Colonic mucosa (tissue), 4 donors: Measurements from ENCODE around the gene TANC1. TPM values are rescaled to one million over a fixed set of nuclear protein-coding genes. Genes with fewer than 3 reads are reported as not detected.

Experiments used
- DNase-seq: peaks from one replicate; pipeline ENCODE4 v3.0.0-alpha.2; 2020
- H3K27ac ChIP-seq: fragments of 200-600 bp; one replicate; pipeline ENCODE4 v1.8.0; 2021
- H3K27me3 ChIP-seq: fragments of 200-600 bp; one replicate; pipeline ENCODE4 v1.8.0; 2021
- H3K36me3 ChIP-seq: fragments of 200-600 bp; one replicate; pipeline ENCODE4 v1.8.0; 2021
- H3K4me1 ChIP-seq: fragments of 200-600 bp; one replicate; pipeline ENCODE4 v1.8.0; 2021; ENCODE audit warnings: mild to moderate bottlenecking
- H3K4me3 ChIP-seq: fragments of 200-600 bp; one replicate; pipeline ENCODE4 v1.8.0; 2021
- H3K9ac ChIP-seq, 2 donors: one replicate each; pipeline ENCODE4 v1.7.0; 2013; ENCODE audit warnings: control low read depth in 2 of 2, low read depth in 2 of 2, low read length in 2 of 2
- H3K9me3 ChIP-seq: fragments of 200-600 bp; one replicate; pipeline ENCODE4 v1.8.0; 2021
- CTCF ChIP-seq: fragments of 200-600 bp; IDR thresholded peaks from one replicate; pipeline ENCODE4 v1.8.0; 2022; ENCODE audit warnings: antibody characterized with exemption, mild to moderate bottlenecking
- intact Hi-C: fragments of 100-400 bp; cut with DNase I; formaldehyde crosslinking; loops from one replicate; pipeline ENCODE4 v1.14.1; 2022
- total RNA-seq, 2 donors: library from RNA; stranded (reverse); fragmentation: NEBNext Ultra II Directional in 1 of 2; extraction: Animal tissue kit (Norgen Biotek cat#: 25700) in 1 of 2; gene quantifications; one replicate each; pipeline ENCODE4 v1.2.1, GENCODE V29; 2021
- donor health status: healthy.
- donor health status: DM: no; HTN: no; CAD: no.
- donor health status: DM: no; HTN: no; CAD: no.

Gene TANC1
- total RNA-seq, 2 donors from 2014 or later: 28.3 to 32.7 TPM

DNA sequence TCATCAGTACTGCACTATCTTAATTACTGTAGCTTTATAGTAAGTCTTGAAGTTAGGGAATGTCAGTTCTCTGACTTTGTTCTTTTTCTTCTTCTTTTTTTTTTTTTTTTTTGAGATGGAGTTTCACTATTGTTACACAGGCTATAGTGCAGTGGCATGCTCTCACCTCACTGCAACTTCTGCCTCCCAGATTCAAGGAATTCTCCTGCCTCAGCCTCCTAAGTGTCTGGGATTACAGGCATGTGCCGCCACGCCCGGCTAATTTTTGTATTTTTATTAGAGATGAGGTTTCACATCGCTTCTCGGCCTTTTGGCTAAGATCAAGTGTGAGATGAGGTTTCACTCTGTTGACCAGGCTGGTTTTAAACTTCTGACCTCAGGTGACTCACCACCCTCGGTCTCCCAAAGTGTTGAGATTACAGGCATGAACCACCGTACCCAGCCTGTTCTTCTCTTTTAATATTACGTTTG lies 41.9 kb upstream of the TANC1 start:
- no peak overlapping the region for H3K9ac ChIP-seq
- H3K27me3 ChIP-seq: no peaks in the 10 kb centered on the region
- no peaks in the 10 kb centered on the region for H3K4me1 ChIP-seq
- H3K4me3 ChIP-seq: no peak overlapping the region
- H3K27ac ChIP-seq: no peak overlapping the region
- DNase-seq: no peak
- TF ChIP-seq CTCF: no peak
- H3K9me3 ChIP-seq: no peaks in the 10 kb centered on the region
- intact Hi-C loops: no loop called here
- no peaks in the 10 kb centered on the region for H3K36me3 ChIP-seq

DNA sequence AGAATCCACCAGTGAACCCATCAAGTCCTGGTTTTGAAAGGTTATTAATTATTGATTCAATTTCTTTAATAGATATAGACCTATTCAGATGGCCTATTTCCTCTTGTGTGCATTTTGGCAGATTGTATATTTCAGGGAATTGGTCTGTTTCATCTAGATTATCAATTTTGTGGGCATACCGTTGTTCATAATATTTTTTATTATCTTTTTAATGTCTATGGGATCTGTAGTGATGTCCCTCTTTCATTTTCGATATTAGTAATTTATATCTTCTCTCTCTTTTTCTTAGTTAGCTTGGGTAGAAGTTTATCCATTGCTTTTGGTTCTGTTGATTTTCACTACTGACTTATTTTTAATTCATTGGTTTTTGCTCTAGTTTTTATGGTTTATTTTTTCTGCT lies 39.9 kb upstream of the TANC1 start:
- Histone ChIP-seq H3K36me3 (no peaks in the 10 kb centered on the region), H3K4me3 (no peak overlapping the region), H3K4me1 (no peaks in the 10 kb centered on the region), H3K27me3 (no peaks in the 10 kb centered on the region), H3K27ac (no peak overlapping the region), H3K9ac (no peak overlapping the region), H3K9me3 (no peaks in the 10 kb centered on the region)
- intact Hi-C loops: no loop called here
- no peak for TF ChIP-seq CTCF
- no peak for DNase-seq

- Histone ChIP-seq H3K9ac (no peak overlapping the region), H3K4me1 (no peaks in the 10 kb centered on the region), H3K4me3 (no peak overlapping the region), H3K9me3 (no peaks in the 10 kb centered on the region), H3K27ac (no peak overlapping the region), H3K27me3 (no peaks in the 10 kb centered on the region), H3K36me3 (no peaks in the 10 kb centered on the region)
- no peak for TF ChIP-seq CTCF
- DNase-seq: peak; percentile 24
- intact Hi-C loops: no loop called here
These were observed 39.5 kb upstream of the TANC1 start for GRCh38 chr2:158928965-158929364.

GRCh38 chr2:158931572-158931971 lies 36.9 kb upstream of the TANC1 start:
- no peaks in the 10 kb centered on the region for H3K36me3 ChIP-seq
- no peak overlapping the region for H3K9ac ChIP-seq
- H3K27ac ChIP-seq: no peak overlapping the region
- no peak for TF ChIP-seq CTCF
- intact Hi-C loops: no loop called here
- no peaks in the 10 kb centered on the region for H3K9me3 ChIP-seq
- no peak for DNase-seq
- H3K4me1 ChIP-seq: no peaks in the 10 kb centered on the region
- H3K4me3 ChIP-seq: no peak overlapping the region
- no peaks in the 10 kb centered on the region for H3K27me3 ChIP-seq

- intact Hi-C loops: no loop called here
- no peaks in the 10 kb centered on the region for H3K36me3 ChIP-seq
- no peak for DNase-seq
- no peak overlapping the region for H3K4me3 ChIP-seq
- H3K27me3 ChIP-seq: no peaks in the 10 kb centered on the region
- H3K4me1 ChIP-seq: no peaks in the 10 kb centered on the region
- no peak for TF ChIP-seq CTCF
- no peak overlapping the region for H3K27ac ChIP-seq
- no peaks in the 10 kb centered on the region for H3K9me3 ChIP-seq
- no peak overlapping the region for H3K9ac ChIP-seq
These were observed 36.3 kb upstream of the TANC1 start for GRCh38 chr2:158932131-158932645.

DNA sequence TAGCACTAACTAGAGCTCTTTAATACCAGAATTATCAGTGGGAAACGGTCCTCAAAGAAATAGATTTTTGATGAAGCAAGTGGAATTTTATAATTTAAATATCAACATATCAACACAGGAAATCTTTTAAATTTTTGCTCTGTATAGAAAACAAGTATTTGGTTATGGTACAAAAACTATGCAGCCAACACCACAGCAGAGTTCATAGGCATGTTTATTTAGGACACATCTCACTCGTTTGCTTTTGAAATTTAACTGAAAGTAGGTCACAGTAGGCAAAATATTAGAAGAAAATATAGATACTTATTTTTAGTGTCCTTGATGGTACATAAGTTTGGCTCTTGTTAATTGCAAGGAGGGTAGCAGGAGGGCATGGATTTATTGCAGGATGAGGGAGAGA lies 34.3 kb upstream of the TANC1 start:
- Histone ChIP-seq H3K27me3 (no peaks in the 10 kb centered on the region), H3K9me3 (no peaks in the 10 kb centered on the region), H3K4me3 (no peak overlapping the region), H3K4me1 (no peaks in the 10 kb centered on the region), H3K27ac (no peak overlapping the region), H3K9ac (no peak overlapping the region), H3K36me3 (no peaks in the 10 kb centered on the region)
- no peak for TF ChIP-seq CTCF
- intact Hi-C loops: no loop called here
- DNase-seq: no peak
